Measurements from ENCODE around the gene TCN2.
"Not testable (repeated sequence)": the region's sequence is repeated elsewhere in the genome, so short reads cannot be mapped to it uniquely, and the experiment has no call there.

Gene TCN2

DNA sequence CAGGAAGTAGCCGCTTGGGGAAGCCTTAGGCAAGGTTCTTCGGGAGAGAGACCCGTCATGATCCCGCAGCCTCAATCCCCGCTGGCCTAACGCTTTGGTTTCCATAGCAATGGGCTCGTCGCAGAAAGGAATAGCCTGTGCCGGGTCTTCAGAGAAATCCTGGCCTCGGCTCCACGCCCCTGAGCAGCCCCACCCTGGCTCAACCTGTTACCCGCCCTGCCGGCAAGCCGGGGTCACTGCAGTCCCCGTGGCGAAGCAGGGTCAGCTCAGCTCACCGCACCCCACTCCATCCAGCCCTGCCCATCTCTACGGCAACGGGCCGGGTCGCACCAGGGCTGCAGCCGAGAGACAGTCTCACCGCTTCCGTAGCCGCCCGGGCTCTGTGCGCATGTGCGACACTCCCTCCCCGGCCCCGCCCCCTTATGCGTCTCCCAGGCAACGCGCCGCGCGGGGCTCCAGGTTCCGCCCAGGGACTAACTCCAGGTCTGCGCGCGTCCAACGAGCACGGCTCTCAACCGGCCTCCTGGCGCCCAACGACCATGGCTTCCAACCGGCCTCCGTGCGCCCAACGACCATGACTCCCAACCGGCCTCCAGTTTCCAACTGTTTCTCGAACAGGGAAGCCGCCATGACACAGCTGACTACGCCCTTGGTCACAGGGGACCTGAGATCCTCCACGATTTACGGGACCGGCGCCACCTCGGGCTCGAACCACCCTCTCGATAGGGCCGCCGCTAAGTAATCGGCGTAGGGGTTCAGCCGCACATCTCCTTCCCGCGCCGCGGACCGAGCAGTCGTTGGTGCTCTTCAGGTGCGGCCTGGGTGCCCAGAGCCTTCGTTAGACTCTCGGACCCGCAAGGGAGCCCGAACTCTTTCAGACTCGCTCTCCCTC, 60.8 kb downstream of the TCN2 start, which contains the start of gene DUSP18:
DUSP18 (minus strand) TSS at position 382 of the 892 bp plus-strand sequence. CDS start 3,872 bp downstream, outside the sequence.
- peak within 1 kb of the TSS; percentile 91 to 95 for H3K4me3 ChIP-seq (ENCODE audit: low read length in 2 of 2)
- H3K27me3 ChIP-seq (ENCODE audit: control insufficient read depth in 1 of 2, insufficient read depth in 2 of 2, low read length in 2 of 2) = no peaks in the 10 kb centered on the region
- H3K4me1 ChIP-seq (ENCODE audit: control insufficient read depth, insufficient read depth, low read length) = peaks cover 10% of the 10 kb centered on the region
- H3K27ac ChIP-seq (ENCODE audit: low read length) = no peak within 1 kb of the TSS
- H3K9me3 ChIP-seq (ENCODE audit: control insufficient read depth in 2 of 2, low read length in 2 of 2) = no peaks in the 10 kb centered on the region
- peaks cover 4 to 10% of the 10 kb centered on the region in 2 donors for H3K36me3 ChIP-seq (ENCODE audit: control insufficient read depth in 2 of 2, insufficient read depth in 2 of 2, low read length in 2 of 2)
- H3K9ac ChIP-seq (ENCODE audit: low read length in 2 of 2) = peak within 1 kb of the TSS; percentile 76

DNA sequence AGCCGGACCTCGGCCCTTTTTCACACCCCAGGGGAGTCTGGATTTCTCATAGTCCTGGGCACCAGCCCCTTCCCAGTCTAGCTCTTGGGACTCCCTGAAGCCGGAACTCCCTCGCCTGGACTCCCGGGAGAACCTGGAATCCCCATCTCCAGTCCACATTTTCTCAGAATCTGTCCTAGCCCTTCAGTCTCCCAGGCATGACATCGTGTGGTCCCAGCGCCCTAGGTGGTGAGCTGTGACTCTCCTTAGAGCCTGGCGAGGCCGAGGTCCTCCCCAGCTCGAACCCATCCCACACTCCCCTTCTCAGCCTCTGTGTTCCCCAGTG, 61.4 kb downstream of the TCN2 start:
- Histone ChIP-seq H3K9ac (ENCODE audit: low read length in 2 of 2) (peak overlapping the region; percentile 76), H3K27me3 (ENCODE audit: control insufficient read depth in 1 of 2, insufficient read depth in 2 of 2, low read length in 2 of 2) (no peaks in the 10 kb centered on the region), H3K4me3 (ENCODE audit: low read length in 2 of 2) (peak overlapping the region; percentile 91 to 95), H3K4me1 (ENCODE audit: control insufficient read depth, insufficient read depth, low read length) (peaks cover 10% of the 10 kb centered on the region), H3K9me3 (ENCODE audit: control insufficient read depth in 2 of 2, low read length in 2 of 2) (no peaks in the 10 kb centered on the region), H3K36me3 (ENCODE audit: control insufficient read depth in 2 of 2, insufficient read depth in 2 of 2, low read length in 2 of 2) (peaks cover 2 to 5% of the 10 kb centered on the region in 2 donors), H3K27ac (ENCODE audit: low read length) (no peak overlapping the region)

DNA sequence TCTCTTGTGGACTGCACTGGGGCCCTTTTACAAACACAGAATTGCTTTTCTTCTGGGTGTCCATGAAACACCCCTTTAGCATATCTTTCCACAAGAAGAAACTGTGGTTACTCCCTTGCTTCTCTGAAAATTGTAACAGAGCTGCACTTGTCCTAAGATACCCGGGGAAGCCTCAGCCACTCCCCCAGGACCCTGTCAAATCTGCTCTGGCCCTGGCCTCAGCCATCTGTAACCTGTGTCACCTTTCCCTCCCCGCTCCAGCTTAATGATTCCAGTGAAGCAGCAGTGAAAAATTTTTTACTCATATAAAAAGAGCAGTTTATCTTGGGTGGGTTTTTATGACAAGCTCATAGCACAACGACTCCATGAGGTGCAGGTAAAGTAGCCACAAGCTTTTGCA, 64.1 kb downstream of the TCN2 start:
- H3K9me3 ChIP-seq (ENCODE audit: control insufficient read depth in 2 of 2, low read length in 2 of 2) = no peaks in the 10 kb centered on the region
- no peak overlapping the region for H3K27ac ChIP-seq (ENCODE audit: low read length)
- H3K4me1 ChIP-seq (ENCODE audit: control insufficient read depth, insufficient read depth, low read length) = peaks cover 10% of the 10 kb centered on the region
- H3K9ac ChIP-seq (ENCODE audit: low read length in 2 of 2) = no peak overlapping the region
- H3K36me3 ChIP-seq (ENCODE audit: control insufficient read depth in 2 of 2, insufficient read depth in 2 of 2, low read length in 2 of 2) = no peaks in the 10 kb centered on the region
- no peak overlapping the region for H3K4me3 ChIP-seq (ENCODE audit: low read length in 2 of 2)
- H3K27me3 ChIP-seq (ENCODE audit: control insufficient read depth in 1 of 2, insufficient read depth in 2 of 2, low read length in 2 of 2) = peaks cover 0 to 2% of the 10 kb centered on the region in 2 donors

DNA sequence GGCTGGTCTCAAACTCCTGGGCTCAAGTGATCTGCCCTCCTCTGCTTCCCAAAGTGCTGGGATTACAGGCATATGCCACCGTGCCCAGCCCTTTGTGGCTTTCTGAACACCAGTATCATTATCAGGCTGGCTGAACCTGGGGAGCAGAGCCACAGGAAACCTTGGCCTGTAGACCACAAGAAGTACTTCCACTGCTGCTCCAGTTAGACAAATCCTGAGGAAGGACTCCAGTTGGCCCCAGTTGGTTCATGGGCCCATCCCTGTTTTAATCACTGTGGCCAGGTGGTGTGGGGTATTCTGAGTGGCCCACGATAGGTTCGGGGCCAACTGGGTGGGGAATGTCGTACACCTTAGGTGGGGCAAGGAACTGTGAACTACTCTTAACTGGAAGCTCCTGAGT, 66.2 kb downstream of the TCN2 start:
- Histone ChIP-seq H3K9ac (ENCODE audit: low read length in 2 of 2) (no peak overlapping the region), H3K27me3 (ENCODE audit: control insufficient read depth in 1 of 2, insufficient read depth in 2 of 2, low read length in 2 of 2) (peaks cover 0 to 2% of the 10 kb centered on the region in 2 donors), H3K36me3 (ENCODE audit: control insufficient read depth in 2 of 2, insufficient read depth in 2 of 2, low read length in 2 of 2) (no peaks in the 10 kb centered on the region), H3K9me3 (ENCODE audit: control insufficient read depth in 2 of 2, low read length in 2 of 2) (no peaks in the 10 kb centered on the region), H3K4me1 (ENCODE audit: control insufficient read depth, insufficient read depth, low read length) (peaks cover 4% of the 10 kb centered on the region), H3K4me3 (ENCODE audit: low read length in 2 of 2) (no peak overlapping the region), H3K27ac (ENCODE audit: low read length) (no peak overlapping the region)

DNA sequence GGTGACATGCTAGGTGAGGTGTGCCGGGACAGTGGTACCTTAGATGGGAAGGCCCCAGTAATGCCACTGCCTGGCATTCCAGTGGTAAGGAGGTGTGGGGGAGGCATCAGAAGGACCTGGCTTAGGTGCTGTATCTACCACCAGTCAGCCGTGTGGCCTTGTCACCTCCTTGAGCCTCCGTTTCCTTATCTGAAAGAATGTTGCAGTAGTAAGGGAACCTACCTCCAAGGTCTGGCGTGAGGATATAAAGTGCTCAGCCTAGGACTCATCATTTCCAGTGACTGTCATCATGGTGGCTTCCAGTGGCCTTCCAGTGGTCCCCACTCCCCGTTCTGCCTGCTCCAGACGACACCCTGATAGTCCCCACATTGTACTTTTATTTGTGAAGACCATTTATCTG, 67.5 kb downstream of the TCN2 start:
- Histone ChIP-seq H3K27me3 (ENCODE audit: control insufficient read depth in 1 of 2, insufficient read depth in 2 of 2, low read length in 2 of 2) (peaks cover 0 to 2% of the 10 kb centered on the region in 2 donors), H3K4me1 (ENCODE audit: control insufficient read depth, insufficient read depth, low read length) (no peaks in the 10 kb centered on the region), H3K9me3 (ENCODE audit: control insufficient read depth in 2 of 2, low read length in 2 of 2) (no peaks in the 10 kb centered on the region), H3K9ac (ENCODE audit: low read length in 2 of 2) (no peak overlapping the region), H3K4me3 (ENCODE audit: low read length in 2 of 2) (no peak overlapping the region), H3K36me3 (ENCODE audit: control insufficient read depth in 2 of 2, insufficient read depth in 2 of 2, low read length in 2 of 2) (no peaks in the 10 kb centered on the region), H3K27ac (ENCODE audit: low read length) (no peak overlapping the region)

DNA sequence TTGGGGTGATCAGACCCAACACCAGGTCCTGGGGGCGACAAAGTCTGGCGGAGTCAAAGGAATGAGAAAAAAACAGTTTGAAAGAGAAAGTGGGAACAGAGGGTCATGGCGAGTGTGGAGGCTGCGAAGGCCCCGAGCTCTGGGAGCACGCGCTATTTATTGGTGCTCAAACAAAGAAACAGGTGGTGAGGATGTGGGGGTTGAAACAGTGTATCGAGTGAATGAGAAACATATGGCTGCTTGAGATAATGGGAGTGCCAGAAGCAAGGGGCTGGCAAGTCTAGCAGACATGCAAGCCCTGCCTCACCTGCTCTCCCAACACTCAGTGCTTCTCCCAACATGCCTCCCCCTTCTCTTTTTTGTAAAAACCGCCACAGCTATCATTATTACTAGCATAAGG, 68.5 kb downstream of the TCN2 start:
- H3K4me1 ChIP-seq (ENCODE audit: control insufficient read depth, insufficient read depth, low read length) = no peaks in the 10 kb centered on the region

DNA sequence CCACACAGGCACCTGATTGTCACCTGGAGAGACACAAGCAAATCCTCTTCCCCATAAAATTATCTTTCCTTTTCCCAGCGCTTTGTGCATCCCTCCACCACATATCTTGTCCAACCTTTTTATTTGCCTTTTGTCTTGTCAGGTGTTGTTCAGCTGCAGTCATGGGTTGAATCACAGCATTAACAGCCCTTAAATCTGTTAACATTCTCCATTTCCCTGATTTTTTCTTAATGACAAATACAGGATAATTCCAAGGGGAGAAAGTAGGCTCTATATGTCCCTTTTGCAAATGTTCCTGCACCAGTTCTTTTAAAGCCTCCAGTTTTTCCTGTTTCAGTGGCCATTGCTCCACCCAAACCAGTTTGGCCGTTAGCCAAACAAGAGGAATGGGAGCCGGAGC, 69.6 kb downstream of the TCN2 start:
- not testable (repeated sequence) for H3K4me3 ChIP-seq (ENCODE audit: low read length in 2 of 2); H3K27me3 ChIP-seq (ENCODE audit: control insufficient read depth in 1 of 2, insufficient read depth in 2 of 2, low read length in 2 of 2); H3K9me3 ChIP-seq (ENCODE audit: control insufficient read depth in 2 of 2, low read length in 2 of 2); H3K27ac ChIP-seq (ENCODE audit: low read length); H3K4me1 ChIP-seq (ENCODE audit: control insufficient read depth, insufficient read depth, low read length); H3K36me3 ChIP-seq (ENCODE audit: control insufficient read depth in 2 of 2, insufficient read depth in 2 of 2, low read length in 2 of 2); H3K9ac ChIP-seq (ENCODE audit: low read length in 2 of 2)

More for the DNA sequence above, 68.5 kb downstream of the TCN2 start:
- no peaks in the 10 kb centered on the region for H3K9me3 ChIP-seq (ENCODE audit: control insufficient read depth in 2 of 2, low read length in 2 of 2)
- H3K27ac ChIP-seq (ENCODE audit: low read length) = no peak overlapping the region
- no peak overlapping the region for H3K4me3 ChIP-seq (ENCODE audit: low read length in 2 of 2)
- H3K27me3 ChIP-seq (ENCODE audit: control insufficient read depth in 1 of 2, insufficient read depth in 2 of 2, low read length in 2 of 2) = peaks cover 0 to 2% of the 10 kb centered on the region in 2 donors
- no peaks in the 10 kb centered on the region for H3K36me3 ChIP-seq (ENCODE audit: control insufficient read depth in 2 of 2, insufficient read depth in 2 of 2, low read length in 2 of 2)
- no peak overlapping the region for H3K9ac ChIP-seq (ENCODE audit: low read length in 2 of 2)

Data from stomach smooth muscle (tissue), 2 donors.